HG03432 (cell line): Measurements from ENCODE around the gene CMTM2.
"Not testable (repeated sequence)": the region's sequence is repeated elsewhere in the genome, so short reads cannot be mapped to it uniquely, and the experiment has no call there.

Experiments
- ATAC-seq: cut with Tn5 transposase; IDR thresholded peaks from one replicate; pipeline ENCODE4 v1.9.1; 2021; ENCODE audit warnings: mild to moderate bottlenecking, moderate library complexity; ENCODE audit not compliant: unreplicated experiment

Gene CMTM2

DNA sequence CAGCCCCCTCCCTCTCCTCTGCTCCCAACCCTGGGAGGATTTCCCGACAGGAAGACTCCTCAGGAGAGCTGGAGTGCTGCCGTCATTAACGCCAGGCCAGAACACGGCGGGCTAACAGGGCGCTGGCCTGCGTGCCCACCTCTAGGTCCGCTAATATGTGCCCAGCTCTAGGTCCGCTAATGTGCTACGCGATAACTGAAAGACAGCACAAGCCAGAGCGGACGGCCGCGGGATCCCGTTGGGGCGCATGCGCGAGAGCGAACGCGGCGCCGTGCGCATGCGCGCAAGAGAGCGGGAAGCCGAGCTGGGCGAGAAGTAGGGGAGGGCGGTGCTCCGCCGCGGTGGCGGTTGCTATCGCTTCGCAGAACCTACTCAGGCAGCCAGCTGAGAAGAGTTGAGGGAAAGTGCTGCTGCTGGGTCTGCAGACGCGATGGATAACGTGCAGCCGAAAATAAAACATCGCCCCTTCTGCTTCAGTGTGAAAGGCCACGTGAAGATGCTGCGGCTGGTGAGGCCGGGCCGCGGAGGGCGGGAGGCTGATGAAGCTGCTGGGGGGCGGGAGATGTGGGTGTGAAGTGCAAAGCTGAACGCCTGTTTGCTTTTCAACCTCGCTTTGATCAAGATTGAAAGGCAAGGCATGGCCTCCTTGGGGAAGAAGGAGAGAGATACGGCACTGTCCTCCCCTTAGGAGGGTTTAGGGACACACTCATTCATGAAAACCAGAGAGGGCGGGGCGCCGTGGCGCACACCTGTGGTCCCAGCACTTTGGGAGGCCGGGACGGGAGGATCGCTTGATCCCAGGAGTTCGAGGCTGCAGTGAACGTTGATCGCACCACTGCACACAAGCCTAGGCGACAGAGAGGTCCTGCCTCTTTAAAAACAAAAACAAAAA, 26.7 kb upstream of the CMTM2 start, which contains the start of gene CKLF:
CKLF (plus strand) TSS at position 291 of the 892 bp plus-strand sequence; CDS start at position 431, 140 bp downstream.
- peak; percentile 81 for ATAC-seq

DNA sequence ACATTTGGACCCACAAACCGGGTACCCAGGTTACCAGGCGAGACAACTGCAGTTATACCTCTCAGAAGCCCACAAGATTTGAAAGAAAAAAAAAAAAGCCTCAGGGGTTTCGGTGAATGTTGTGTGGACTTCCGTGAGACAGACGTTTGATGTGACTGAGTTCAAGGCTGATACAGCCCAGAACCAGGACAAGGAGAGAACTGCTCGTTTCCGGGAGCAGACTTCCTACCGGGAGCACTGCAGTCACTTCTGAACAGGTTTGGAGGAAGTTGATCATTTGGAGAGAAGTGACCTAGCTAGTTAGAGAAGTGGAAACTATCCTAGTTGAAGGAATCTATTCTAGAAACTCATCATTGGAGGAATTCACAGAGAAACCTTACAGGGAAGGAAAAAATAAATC, 26.0 kb upstream of the CMTM2 start:
- no peak for ATAC-seq

GRCh38 chr16:66554021-66554420, 25.2 kb upstream of the CMTM2 start:
- no peak for ATAC-seq

GRCh38 chr16:66554495-66554894, 24.8 kb upstream of the CMTM2 start:
- no peak for ATAC-seq

DNA sequence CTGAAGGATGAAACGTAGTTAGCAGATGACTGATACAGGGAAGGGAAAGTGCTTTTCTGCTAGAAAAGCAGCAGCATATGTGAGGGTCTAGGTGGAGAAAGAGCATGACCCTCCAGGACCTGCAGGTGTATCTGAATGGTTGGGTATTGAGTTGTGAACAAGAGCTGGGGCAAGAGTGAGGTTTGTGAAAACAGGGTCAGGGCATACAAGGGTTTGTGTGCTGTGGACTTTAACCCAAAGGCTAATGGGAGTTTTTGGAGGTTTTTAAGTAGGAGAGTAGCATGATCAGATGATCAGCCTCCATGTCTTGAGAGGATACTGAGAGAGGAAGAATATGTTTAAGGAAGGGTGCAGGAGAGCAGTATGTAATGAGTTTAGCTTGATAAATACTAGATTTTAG, 19.2 kb upstream of the CMTM2 start:
- ATAC-seq: no peak

GRCh38 chr16:66561381-66562080, 17.7 kb upstream of the CMTM2 start:
- no peak for ATAC-seq

DNA sequence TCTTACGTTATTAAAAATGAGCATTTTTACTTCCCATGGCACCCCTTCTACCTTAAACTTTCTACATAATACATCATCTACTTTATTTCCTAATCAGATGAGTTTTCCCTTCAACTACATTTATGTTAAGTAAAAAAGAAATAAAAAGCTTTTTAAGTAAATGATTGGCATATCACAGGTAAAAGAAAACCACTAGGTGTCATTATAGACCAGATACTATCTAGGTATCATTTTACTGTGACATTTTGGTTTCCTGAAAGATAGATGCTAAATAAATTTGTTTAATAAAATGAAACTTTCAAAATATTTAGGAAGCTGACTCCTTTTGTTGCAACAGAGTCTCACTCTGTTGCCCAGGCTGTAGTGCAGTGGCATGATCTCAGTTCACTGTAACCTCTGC, 16.9 kb upstream of the CMTM2 start:
- ATAC-seq: no peak

- no peak for ATAC-seq
Measured at GRCh38 chr16:66562986-66563385, 16.3 kb upstream of the CMTM2 start.

DNA sequence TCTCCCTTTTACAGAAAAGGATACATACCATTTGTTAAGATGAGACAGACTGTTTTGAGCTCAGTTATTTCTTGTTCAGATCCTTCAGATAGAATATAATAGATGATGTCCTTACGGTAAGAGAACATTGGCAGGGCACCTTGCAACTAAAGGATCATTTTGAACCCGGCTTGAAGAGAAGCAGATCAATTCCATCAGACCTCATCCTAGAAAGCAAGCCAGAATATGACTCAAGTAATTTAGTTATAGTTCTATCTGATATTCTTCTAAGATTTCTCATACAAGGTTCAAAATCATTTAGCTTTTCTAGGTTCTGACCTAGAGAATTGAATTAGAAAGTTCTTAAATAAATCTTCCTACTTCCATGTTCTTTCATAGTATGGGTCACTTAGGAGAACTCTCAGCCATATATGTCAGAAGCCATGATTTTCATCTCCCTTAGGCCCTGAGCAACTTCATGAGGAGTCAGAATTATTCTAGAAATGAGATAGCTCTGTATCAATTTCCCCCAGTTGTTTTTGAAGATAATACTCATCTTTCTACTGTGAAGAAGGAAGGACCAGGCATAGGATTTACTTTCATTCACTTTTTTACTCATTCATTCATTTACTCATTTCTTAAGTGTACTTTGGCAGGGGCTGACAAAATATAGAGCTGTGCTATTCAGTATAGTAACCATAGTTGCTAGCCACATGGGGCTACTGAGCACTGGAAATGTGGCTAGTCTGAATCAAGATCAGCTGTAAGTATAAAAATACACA, 15.5 kb upstream of the CMTM2 start:
- ATAC-seq: no peak

DNA sequence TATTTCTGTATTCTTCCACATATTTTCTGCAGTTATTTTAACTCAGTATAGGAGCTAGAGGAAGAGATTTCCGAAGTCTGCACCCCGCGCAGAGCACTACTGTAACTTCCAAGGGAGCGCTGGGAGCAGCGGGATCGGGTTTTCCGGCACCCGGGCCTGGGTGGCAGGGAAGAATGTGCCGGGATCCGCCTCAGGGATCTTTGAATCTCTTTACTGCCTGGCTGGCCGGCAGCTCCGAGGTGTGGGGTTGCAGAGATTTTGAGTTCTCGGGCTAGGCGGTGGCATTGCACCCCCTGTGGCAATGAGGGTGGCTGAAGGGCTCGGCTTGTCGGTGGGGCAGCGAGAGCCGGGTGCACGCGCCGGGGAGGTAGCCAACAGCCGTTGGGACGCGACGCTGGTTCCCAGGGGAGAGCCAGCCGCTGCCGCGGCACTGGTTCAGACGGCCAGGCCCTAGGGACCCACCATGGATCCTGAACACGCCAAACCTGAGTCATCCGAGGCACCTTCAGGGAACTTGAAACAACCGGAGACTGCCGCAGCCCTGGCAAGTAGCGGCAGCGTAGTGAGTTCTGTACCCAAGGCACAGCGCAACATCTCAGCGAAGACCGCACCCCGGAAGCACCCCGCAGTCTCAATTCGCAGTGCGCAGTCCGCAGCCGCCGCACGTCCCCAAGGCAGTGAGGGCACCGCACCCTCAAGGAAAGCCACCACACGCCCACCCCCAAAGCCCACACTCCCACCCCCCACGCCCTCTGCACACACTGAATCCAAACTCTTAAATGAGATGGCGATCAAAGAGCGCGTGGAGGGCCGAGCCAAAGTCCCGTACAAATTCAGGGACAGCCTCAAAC, 13.0 kb upstream of the CMTM2 start, which contains the start of gene CMTM1:
CMTM1 (plus strand) TSS at position 389 of the 851 bp plus-strand sequence; CDS start at position 464, 75 bp downstream.
- no peak for ATAC-seq

GRCh38 chr16:66567270-66567669, 12.0 kb upstream of the CMTM2 start:
- not testable (repeated sequence) for ATAC-seq

DNA sequence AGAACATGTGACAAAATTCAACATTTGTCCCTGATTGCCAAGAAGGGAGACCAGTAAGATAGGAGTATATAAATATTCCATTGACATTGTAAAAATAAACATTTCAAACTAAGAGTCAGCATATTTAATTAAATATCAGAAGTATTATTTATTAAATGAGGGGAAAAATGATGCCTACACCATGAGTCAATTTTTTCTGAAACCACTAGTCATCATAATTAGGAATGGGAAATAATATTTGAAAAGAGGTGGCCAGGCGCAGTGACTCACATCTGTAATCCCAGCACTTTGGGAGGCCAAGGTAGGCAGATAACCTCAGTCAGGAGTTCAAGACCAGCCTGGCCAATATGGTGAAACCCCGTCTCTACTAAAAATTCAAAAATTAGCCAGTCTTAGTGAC, 10.9 kb upstream of the CMTM2 start:
- ATAC-seq: no peak

DNA sequence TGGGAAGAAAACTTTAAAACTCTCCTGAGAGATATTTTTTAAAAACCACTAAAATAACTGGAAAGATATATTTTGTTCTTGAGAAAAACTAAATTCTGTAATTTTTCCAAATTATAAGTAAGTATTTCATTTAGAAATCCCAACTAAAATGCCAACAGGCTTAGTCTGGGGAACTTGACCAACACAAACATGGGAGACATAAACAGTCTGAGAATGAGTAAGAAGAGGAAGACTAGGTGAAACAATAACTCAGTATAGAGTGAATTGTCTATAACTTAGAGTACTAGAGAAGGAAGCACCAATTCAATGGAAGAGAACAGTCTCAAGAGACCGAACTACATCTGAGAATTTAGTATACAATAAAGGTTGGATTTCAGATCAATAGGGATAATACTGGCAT, 10.1 kb upstream of the CMTM2 start:
- ATAC-seq: no peak

DNA sequence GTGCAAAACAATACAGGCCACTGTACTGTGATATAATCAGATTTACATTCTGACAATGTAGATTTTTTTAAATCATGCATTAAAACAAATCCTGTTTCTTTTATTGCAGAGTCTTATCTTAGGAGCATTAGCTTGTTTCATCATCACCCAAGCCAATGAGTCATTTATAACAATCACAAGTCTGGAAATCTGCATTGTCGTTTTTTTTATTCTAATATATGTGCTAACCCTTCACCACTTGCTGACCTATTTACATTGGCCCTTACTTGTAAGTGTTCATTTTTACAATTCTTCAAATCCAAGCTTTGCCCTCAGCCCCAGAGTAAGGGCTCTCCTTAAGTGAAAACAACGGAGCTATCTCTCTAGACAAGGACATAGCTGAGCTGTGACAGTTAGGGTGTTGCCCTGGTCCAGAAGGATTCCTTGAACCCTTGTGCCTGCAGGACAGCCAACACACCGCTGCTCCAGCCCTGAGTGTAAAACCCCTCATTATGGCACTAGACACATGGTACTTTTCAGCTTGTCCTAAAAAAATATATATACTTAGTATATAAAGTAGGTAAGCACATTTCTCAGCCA, 9.3 kb upstream of the CMTM2 start:
- no peak for ATAC-seq

- ATAC-seq: no peak
Measured at GRCh38 chr16:66572356-66572755, 6.9 kb upstream of the CMTM2 start.

DNA sequence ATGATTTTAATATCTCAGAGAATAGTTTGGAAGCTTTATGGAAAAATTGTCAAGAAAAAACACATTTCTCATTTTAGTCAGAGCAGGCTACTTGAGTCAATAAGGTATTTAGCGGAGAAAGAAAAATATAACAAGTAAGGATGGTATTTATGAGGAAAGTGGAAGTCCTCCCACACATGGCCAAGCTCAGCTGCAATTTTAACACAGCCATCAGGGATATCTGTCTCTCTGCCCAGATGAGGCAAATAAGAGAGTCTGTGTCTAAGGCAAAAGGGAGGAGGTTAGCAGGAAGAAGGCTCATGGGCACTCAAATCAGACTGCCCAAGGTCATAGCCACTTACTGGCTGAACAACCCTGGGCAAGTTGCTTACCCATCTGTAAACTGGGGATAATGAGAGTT, 5.2 kb upstream of the CMTM2 start:
- no peak for ATAC-seq

DNA sequence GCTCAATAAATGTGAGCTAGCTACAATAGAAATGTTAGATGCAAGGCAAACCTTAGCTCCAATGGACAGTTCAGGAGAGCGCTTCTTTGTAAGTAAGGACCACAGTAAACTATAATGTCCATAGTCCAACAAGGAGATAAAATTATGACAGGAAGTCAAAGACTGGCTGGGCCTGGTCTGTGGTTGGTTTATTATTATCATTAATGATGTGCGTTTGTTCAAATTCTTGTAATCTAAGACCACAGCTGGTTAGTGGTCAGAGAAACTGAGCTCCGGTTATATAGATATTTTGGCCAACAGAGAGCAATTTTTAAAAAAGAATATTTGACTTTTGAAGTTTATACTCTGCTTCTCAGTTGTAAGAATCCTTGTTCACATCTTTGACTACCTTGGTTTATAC, 4.7 kb upstream of the CMTM2 start:
- no peak for ATAC-seq

GRCh38 chr16:66575060-66575459, 4.2 kb upstream of the CMTM2 start:
- no peak for ATAC-seq

GRCh38 chr16:66576296-66576695, 3.0 kb upstream of the CMTM2 start:
- ATAC-seq: no peak

- ATAC-seq: no peak
Measured at GRCh38 chr16:66580605-66581209, 1.4 kb downstream of the CMTM2 start.
